Activated naive CD4-positive, alpha-beta T cell (primary cell): ENCODE measurements around the gene PYGO1.
"Not testable (repeated sequence)": the region's sequence is repeated elsewhere in the genome, so short reads cannot be mapped to it uniquely, and the experiment has no call there.

Experiments used
- DNase-seq, 4 experiments: peaks; one replicate each; lab custom pipeline; 2025; lab: John Stamatoyannopoulos, UW

Gene PYGO1

DNA sequence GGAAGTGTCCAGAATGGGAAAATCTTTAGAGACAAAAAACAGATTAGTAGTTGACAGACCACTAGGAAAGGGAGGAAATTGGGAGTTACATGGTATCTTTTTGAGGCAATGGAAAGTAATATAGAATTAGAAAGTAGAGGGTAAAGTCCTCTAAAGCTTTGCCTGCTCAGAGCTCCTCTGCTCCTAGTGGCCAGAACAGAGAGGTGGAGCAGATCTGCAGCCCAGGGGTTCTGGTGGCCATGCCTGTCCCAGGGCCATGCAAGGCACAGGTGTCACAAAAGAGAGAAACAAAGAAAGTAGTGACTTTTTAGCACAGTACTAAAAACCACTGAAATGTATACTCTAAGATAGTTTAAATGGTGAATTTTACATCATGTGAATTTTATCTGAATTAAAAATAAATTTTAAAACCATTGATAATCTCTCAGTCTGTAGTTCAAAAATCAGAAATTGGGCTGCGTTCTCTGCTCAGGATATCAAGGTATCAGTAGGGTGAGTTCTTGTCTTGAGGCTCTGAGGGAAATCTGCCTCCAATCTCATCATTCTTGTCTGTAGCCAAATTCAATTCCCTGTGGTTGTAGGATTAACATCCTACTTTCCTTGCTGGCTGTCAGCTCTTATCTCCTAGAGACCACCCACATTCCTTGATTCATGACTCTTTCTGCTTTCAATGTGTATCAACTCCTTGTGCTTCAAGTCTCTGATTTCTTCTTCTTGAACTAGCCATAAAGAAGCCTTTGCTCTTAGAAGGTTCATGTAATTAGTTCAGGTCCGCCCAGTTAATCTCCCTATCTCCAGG, 23.6 kb downstream of the PYGO1 start:
- no peak for DNase-seq

GRCh38 chr15:55562601-55563000, 25.5 kb downstream of the PYGO1 start:
- no peak for DNase-seq

DNA sequence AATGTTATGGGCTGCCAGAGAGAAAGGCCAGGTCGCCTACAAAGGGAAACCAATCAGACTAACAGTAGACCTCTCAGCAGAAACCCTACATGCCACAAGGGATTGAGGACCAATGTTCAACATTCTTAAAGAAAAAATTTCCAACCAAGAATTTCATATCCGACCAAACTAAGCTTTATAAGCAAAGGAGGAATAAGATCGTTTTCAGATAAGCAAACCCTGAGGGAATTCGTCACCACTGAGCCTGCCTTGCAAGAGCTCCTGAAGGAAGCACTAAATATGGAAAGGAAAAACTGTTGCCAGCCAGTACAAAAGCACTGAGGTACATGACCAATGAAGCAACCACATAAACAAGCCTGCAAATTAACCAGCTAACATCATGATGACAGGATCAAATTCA, 33.1 kb downstream of the PYGO1 start:
- DNase-seq = no peak

- DNase-seq = no peak
These were observed 35.2 kb downstream of the PYGO1 start for GRCh38 chr15:55552926-55553325.

GRCh38 chr15:55552451-55552850, 35.7 kb downstream of the PYGO1 start:
- no peak for DNase-seq

DNA sequence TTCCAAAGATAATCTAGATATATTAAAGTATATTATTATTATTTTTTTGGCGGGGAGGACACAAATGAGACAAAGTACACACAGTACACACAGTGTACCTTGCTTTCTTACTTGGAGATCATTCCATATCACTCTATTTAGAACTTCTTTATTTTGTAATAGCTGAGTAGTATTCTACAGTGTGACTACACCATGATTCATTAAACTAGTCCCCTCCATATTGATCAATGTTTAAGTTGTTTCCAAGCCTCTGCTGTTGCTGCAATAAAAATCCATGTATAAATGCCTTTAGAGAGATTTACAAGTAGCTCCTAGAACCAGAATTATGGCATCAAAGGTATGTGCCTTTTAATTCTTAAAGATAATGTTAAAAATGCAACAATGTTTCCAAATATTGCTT, 38.8 kb downstream of the PYGO1 start:
- no peak for DNase-seq

- DNase-seq = no peak
These were observed 41.4 kb downstream of the PYGO1 start for GRCh38 chr15:55546718-55547117.

DNA sequence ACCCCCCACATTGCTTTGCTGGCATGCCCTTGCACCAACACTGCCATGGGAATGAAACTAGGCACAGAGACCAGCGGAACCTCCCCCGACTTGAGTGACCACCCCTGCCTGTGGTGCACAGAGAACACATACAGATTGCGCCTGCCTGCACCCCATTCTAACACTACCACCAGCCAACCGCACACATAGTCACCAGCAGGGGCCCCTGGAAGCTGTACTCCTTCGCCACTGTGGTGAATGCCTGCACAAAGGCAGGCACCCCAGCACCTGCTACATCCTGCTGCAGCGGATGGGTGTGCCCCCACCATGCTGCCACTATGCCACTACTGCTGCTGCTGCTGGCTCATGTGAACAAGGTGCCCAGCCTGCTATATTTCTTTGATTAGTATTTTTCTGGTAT, 52.7 kb downstream of the PYGO1 start:
- DNase-seq = no peak

- DNase-seq = no peak
These were observed 55.2 kb downstream of the PYGO1 start for GRCh38 chr15:55532944-55533343.

GRCh38 chr15:55530861-55531313, 57.3 kb downstream of the PYGO1 start:
- no peak for DNase-seq

- no peak for DNase-seq
These were observed 59.3 kb downstream of the PYGO1 start for GRCh38 chr15:55528812-55529211.

- DNase-seq = no peak
These were observed 61.0 kb downstream of the PYGO1 start for GRCh38 chr15:55527150-55527549.

GRCh38 chr15:55526559-55527036, 61.5 kb downstream of the PYGO1 start:
- no peak for DNase-seq

DNA sequence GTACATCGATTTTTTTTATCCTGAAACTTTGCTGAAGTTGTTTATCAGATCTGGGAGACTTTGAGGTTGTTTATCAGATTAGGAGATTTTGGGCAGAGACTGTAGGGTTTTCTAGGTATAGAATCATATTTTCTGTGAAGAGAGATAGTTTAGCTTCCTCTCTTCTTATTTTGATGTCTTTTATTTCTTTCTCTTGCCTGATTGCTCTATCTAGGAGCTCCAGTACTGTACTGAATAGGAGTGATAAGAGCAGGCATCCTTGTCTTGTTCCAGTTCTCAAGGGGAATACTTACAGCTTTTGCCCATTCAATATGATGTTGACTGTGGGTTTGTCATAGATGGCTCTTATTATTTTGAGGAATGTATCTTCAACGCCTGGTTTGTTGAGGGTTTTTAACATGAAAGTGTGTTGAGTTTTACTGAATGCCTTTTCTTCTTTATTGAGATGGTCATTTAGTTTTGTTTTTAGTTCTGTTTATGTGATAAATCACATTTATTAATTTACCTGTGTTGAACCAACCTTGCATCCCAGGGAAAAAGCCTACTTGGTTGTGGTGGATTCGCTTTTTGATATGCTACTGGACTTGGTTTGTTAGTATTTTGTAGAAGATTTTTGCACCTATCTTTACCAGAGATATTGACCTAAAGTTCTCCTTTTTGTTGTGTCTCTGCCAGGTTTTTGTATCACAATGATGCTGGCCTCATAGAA, 65.2 kb downstream of the PYGO1 start:
- DNase-seq = no peak

GRCh38 chr15:55518641-55519040, 69.5 kb downstream of the PYGO1 start:
- DNase-seq = no peak

DNA sequence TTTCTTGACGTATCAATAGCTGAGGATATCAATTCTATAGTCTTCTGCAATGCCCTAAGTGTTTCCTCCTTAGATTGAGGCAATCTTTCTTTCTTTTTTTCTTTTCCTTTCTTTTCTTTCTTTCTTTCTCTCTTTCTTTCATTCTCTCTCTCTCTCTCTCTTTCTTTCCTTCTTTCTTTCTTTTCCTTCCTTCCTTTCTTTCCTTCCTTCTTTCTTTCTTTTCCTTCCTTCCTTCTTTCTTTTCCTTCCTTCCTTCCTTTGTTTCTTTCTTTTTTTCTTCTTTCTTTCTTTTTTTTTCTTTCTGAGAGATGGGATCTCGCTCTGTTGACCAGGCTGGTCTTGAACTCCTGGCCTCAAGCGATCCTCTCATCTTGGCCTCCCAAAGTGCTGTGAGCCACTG, 70.1 kb downstream of the PYGO1 start:
- DNase-seq = no peak

DNA sequence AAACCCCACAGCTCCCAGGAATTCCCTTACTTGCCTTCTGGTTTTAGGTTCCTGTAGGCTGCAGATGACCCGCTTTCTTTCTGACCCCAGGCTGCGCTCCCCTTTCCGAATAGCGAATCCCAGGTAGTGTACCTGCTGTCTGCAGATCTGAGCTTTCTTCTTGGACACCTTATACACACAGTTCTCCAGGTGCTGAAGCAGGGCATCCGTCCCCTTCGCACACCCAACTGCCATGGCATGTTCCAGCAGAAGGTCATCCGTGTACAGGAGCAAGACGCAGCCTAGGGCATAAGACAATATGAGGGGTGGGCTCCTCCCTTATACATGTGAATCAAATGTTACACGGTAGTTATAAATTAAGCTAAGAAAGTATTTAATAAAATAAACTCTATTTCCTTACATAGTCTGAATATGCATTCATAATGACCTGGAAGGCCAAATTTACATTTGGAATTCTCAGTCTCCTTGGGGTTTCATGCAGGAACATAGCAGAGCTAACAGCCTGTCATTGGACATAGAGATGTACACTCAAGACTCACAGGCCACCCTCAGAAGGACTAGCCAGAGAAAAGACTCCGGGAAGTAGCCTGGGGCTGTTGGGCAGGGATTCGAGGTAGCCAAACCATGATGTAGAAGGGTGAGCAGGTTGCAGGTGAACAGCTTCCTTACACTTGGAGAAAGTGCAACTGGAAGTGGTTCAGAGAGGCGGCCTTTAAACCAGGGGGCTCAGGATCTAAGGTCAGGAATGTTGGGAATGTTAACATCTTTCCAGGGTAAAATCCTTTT, 72.0 kb downstream of the PYGO1 start:
- DNase-seq = no peak

- DNase-seq = no peak
These were observed 72.7 kb downstream of the PYGO1 start for GRCh38 chr15:55515491-55515890.

- no peak for DNase-seq
These were observed 73.7 kb downstream of the PYGO1 start for GRCh38 chr15:55514414-55514850.

DNA sequence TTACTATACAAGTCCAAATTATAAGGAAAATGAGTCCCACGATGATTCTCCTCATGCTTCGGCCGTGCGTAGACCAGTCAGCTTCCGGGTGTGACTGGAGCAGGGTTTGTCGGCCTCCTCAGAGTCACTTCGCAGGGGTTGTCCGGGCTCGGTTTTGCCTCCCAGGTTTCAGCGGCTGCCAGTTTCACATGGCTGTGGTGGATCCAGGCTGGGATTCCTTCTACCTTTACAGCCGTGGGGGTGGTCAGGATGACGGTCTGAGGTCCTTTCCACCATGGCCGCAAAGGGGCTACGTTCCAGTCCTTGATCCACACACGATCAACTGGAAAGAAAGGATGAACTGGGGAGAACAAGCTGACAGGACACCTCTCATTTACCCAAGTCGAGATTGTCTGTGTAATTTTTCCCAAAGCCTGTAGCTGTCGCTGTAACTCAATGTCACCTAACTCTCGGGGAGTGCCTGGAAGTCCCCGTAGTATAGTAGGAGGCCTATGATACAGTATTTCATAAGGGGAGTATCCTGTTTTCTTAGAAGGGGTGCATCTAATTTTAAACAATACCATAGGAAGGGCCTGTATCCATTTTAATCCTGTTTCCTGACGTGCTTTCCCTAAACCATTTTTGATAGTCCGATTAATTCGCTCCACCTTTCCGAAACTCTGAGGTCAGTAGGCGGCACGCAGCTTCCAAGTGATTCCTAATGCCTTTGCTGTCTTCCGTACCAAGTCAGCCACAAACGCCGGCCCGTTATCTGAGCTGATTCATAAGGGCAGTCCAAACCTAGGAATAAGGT, 74.3 kb downstream of the PYGO1 start:
- not testable (repeated sequence) for DNase-seq

DNA sequence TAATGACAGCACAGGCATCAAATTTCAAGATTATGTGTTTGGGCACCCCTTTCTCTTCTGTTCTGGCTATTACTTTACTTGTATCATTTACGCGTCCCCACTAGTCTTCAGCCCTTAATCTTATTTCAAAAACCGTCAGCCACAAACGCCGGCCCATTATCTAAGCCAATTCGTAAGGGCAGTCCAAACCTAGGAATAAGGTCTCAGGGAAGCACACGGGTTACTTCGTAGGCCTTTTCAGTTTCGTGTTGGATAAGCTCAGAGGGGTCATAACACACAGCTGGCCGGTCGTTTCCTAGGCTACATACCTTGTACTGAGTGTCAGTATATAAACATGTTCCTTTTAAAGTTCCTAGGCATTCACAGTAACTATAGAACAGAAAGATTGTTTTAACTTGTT, 75.0 kb downstream of the PYGO1 start:
- no peak for DNase-seq

DNA sequence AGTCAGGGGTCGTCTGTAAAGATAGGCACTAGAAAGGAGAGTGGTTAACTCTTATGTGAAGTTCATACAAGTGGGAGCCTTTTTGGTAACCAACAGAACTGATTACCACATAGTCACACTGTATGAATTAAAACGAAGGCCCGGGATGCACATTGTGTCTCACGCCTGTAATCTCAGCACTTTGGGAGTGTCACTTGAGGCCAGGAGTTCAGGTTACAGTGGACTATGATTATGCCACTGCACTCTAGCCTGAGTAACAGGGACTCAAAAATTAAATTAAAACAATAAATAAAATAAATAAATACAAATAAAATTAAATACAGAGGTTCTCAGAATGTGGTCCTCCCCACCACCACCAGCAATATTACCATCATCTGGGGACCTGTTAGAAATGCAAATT, 80.6 kb downstream of the PYGO1 start:
- DNase-seq = no peak
